Stimulated activated naive CD8-positive, alpha-beta T cell treated with anti-CD3 and anti-CD28 coated beads, Interleukin-15, amount 100 ng/mL, for 72 hours (primary cell): ENCODE measurements around the gene UBR3.

Experiments used
- ATAC-seq: fragments of 150-1000 bp; cut with Tn5 transposase; 2 replicates; pipeline ENCODE4 v1.10.0; 2021; ENCODE audit warnings: mild to moderate bottlenecking, moderate library complexity
- DNase-seq, 2 donors: peaks; one replicate each; pipeline ENCODE4 v3.0.0; 2021 to 2022
- H3K27ac Mint-ChIP-seq, 2 donors: one replicate each; pipeline ENCODE4 v1.8.0; 2022; ENCODE audit warnings: mild to moderate bottlenecking in 2 of 2, mixed read lengths in 2 of 2, moderate library complexity in 2 of 2
- H3K27me3 Mint-ChIP-seq: one replicate; pipeline ENCODE4 v1.8.0; 2022; ENCODE audit warnings: mixed read lengths
- H3K4me1 Mint-ChIP-seq: one replicate; pipeline ENCODE4 v1.8.0; 2022; ENCODE audit warnings: mild to moderate bottlenecking, mixed read lengths
- H3K4me3 Mint-ChIP-seq, 2 donors: one replicate each; pipeline ENCODE4 v1.8.0; 2022; ENCODE audit warnings: mild to moderate bottlenecking in 2 of 2, mixed read lengths in 2 of 2, moderate library complexity in 1 of 2
- H3K9me3 Mint-ChIP-seq, 2 donors: one replicate each; pipeline ENCODE4 v1.8.0; 2022; ENCODE audit warnings: mixed read lengths in 2 of 2

The UBR3 gene

DNA sequence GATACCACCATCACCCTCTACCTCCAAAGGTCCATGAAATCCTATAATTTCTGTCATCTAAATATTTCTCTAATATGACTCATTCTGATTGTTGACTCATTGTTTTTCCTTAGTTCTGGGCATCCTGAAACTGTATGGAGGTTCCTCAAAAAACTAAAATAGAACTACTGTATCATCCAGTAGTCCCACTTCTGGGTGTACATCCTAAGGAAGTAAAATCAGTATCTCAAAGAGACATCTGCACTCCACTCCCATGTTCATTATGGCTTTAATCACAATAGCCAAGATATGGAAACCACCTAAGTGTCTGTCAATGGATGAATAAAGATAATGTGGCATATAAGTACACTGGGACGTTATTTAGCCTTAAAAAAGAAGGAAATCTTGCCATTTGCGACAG lies 224.9 kb downstream of the UBR3 start:
- Mint-ChIP-seq H3K4me1 (no peaks in the 10 kb centered on the region), H3K9me3 (no peaks in the 10 kb centered on the region)

DNA sequence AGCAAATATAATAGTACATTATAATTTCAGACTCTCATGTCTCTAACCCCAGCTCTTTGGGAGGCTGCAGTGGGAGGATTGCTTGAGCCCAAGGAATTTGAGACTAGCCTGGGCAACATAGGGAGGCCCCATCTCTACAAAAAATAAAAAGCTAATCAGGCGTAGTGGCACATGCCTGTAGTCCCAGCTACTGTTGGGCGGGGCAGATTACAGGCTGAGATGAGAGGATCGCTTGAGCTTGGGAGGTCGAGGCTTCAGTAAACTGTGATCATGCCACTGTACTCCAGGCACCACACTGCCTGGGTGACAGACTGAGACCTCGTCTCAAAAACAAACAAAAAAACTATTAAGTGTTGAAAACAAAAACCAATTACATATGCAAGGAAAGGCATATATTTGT lies 227.7 kb downstream of the UBR3 start:
- H3K4me1 Mint-ChIP-seq = no peaks in the 10 kb centered on the region
- DNase-seq (no peak), ATAC-seq (no peak)
- no peaks in the 10 kb centered on the region for H3K9me3 Mint-ChIP-seq
- no peak overlapping the region for H3K4me3 Mint-ChIP-seq
- H3K27me3 Mint-ChIP-seq = no peaks in the 10 kb centered on the region
- no peak overlapping the region for H3K27ac Mint-ChIP-seq

More for the DNA sequence above, 224.9 kb downstream of the UBR3 start:
- Mint-ChIP-seq H3K4me3 (no peak overlapping the region), H3K27ac (no peak overlapping the region), H3K27me3 (no peaks in the 10 kb centered on the region)
- DNase-seq (no peak), ATAC-seq (no peak)

DNA sequence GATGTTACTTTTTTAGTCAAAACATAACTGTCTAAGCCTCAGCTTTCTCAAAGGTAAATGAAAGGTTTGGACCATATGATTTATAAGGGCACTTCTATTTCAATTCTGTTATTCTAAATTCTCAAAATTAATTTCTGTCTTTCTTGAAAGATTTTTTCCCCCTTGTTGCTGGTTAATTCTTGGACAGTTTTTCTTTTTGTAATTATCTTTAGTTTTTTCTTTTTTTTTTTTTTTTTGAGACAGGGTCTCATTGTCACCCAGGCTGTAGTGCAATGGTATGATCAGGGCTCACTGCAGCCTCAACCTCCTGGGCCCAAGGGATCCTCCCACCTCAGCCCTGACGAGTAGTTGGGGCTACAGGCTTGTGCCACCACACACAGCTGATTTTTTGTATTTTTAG lies 229.6 kb downstream of the UBR3 start:
- H3K27me3 Mint-ChIP-seq = no peaks in the 10 kb centered on the region
- DNase-seq = no peak
- no peak overlapping the region for H3K27ac Mint-ChIP-seq
- no peak for ATAC-seq
- no peak overlapping the region for H3K4me3 Mint-ChIP-seq
- H3K9me3 Mint-ChIP-seq = no peaks in the 10 kb centered on the region
- no peaks in the 10 kb centered on the region for H3K4me1 Mint-ChIP-seq

DNA sequence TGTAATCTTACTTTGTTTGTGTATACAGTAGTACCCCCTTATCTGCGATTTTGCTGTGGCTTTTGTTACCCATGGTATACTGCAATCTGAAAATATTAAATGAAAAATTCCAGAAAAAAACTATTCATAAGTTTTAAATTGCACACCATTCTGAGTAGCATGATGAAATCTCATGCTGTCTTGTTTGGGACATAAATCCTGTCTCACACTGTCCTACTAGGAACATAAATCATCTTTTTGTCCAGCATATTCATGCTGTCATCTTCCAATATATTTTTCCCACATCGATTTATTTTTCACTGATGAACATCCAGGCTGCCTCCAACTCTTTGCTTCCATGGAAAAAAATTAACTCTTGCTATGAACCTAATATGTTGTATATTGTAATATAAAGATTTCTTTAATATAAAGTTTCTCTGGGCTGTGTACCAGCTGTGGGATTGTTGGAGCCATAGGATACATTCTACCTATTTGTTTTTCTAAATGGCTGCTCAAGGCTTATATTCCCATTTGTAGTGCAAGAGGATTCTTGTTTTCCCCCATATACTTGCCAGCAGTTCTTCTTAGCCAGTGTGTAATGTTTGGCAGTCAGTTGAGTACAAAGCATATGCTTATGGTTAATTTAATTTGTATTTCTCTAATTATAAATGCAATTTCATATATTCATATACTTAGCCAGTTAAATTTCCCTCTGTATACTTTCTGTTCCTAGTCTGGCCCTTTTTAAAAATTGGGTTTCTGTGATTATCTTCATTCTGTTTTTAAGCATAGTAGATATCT lies 236.4 kb downstream of the UBR3 start:
- Mint-ChIP-seq H3K9me3 (peaks cover 0 to 10% of the 10 kb centered on the region in 2 donors), H3K4me3 (no peak overlapping the region), H3K27ac (no peak overlapping the region), H3K27me3 (no peaks in the 10 kb centered on the region), H3K4me1 (no peaks in the 10 kb centered on the region)
- ATAC-seq = no peak
- DNase-seq = no peak

DNA sequence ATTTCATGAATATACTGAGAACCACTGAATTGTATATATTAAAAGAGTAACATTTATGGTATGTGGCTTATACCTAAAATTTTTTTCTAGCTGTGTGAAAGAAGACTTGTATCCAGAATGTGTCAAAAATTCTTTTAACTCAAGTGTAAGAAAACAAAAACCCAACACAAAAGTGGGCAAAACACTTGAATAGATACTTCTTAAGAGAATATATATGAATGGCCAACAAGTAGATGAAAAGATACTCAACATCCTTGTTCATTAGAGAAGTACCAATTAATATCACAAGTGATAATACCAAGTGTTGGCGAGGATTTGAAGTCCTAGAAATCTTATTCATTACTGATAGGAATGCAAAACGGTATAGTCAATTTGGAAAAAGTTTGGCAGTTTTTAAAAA lies 243.5 kb downstream of the UBR3 start:
- Mint-ChIP-seq H3K27me3 (no peaks in the 10 kb centered on the region), H3K4me3 (no peak overlapping the region), H3K27ac (no peak overlapping the region), H3K9me3 (peaks cover 0 to 15% of the 10 kb centered on the region in 2 donors), H3K4me1 (no peaks in the 10 kb centered on the region)
- ATAC-seq (no peak), DNase-seq (no peak)

DNA sequence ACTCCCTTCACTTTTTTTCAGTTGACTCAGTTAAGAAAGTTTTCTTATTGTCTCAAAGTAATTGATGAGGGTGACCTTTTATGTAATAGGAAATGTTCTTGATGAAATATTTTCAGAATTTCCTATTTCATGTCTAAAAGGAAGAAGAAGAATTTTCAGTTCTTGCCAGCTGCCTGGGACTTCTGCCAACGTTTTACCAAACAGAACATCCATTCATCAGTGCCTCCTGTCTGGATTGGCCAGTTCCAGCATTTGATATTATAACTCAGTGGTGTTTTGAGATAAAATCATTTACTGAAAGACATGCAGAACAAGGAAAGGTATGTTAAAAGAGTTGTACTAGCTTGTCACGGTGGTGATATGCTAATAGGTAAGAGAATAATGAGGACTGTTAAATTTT lies 246.0 kb downstream of the UBR3 start:
- no peak overlapping the region for H3K27ac Mint-ChIP-seq
- ATAC-seq = no peak
- H3K9me3 Mint-ChIP-seq = peaks cover 0 to 8% of the 10 kb centered on the region in 2 donors
- no peak for DNase-seq
- no peak overlapping the region for H3K4me3 Mint-ChIP-seq
- no peaks in the 10 kb centered on the region for H3K4me1 Mint-ChIP-seq
- no peaks in the 10 kb centered on the region for H3K27me3 Mint-ChIP-seq

DNA sequence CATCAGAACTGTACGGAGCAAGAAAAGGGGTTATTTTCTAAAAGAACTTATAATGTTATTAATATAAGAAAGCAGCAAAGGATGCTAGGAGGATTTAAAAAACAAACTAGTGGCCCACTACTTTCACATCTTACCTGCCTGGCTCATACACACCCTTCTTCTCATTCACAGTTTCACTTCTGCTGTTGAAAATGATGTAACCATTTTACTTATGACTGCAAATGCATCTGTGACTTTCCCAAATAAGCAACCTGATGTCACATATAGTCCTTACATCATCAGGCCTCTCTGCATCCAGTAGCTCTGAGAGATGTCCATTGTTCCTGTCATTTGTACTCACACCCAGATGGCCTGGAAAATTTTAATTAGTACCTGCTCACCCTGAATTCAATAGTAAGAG lies 248.9 kb downstream of the UBR3 start:
- ATAC-seq = no peak
- Mint-ChIP-seq H3K27me3 (no peaks in the 10 kb centered on the region), H3K9me3 (peaks cover 0 to 2% of the 10 kb centered on the region in 2 donors), H3K4me1 (no peaks in the 10 kb centered on the region), H3K4me3 (no peak overlapping the region), H3K27ac (no peak overlapping the region)
- no peak for DNase-seq

DNA sequence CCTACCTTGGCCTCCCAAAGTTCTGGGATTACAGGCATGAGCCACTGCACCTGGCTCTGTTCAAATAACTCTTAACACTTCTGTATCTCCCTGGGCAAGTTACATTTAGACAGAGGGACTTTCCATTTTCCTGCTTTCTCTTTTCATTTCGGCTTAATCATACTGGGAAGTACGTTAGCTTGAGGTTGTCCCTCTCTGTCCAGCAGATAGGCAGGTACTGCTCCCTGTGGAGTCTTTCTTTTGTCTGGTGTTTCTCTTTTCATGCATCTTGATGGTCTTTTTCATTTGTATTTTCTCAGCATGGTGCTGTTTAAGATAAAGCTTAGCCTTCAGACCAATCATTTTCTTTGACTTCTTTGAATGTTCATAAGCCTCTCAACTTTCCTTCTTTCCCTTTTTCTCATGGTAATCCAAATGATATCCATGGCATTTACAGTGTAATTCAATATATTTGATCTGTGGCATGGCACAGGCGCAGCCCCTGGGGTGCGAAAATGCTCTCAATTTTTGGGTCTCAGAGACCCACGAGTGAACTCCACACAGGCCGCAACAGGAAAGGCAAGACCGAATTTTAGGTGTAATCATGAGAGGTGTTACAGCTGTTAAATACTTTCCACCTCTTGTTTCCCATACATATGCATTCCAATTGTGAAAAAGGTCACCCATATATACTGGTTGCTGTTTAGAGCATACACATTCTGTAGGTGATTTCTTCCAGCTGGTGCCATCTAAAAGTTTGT lies 250.7 kb downstream of the UBR3 start:
- Mint-ChIP-seq H3K9me3 (no peaks in the 10 kb centered on the region), H3K27ac (peak overlapping the region in 1 of 2 donors; percentile 43), H3K4me3 (no peak overlapping the region), H3K4me1 (no peaks in the 10 kb centered on the region), H3K27me3 (no peaks in the 10 kb centered on the region)
- ATAC-seq = no peak
- no peak for DNase-seq

DNA sequence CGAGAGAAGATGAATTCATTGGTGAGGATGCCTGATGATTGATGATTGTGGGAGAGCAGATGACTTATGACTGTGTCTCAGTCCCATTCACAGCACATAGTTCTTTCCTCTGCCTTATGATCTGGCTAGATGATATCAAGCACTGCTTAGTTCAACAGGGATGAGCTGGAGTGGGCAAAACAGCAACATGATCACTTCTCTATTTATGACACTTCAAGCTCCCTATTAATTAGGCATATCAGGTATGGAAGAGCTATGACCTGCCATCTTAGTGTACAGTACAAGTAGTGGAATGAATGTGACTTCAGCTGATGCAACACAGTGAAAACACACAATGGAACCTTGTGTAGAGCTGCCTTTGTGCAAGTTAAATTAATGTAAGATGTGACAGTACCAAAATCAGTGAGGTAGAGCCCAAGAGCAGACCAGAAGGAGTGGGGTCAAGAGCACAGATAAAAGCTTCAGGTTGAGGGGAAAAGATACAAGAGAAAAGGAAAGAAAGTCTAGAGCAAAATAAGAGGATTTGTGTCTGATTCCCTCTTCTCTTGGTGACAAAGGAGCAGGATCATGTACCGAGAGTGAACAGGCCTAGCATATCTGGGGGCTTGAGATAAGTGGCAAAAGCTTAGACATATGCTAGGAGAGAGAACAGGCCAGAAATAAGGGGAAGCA lies 257.7 kb downstream of the UBR3 start:
- no peak overlapping the region for H3K4me3 Mint-ChIP-seq
- H3K4me1 Mint-ChIP-seq = no peaks in the 10 kb centered on the region
- ATAC-seq = peak; percentile 78
- H3K27me3 Mint-ChIP-seq = no peaks in the 10 kb centered on the region
- H3K9me3 Mint-ChIP-seq = no peaks in the 10 kb centered on the region
- no peak overlapping the region for H3K27ac Mint-ChIP-seq
- DNase-seq = no peak

DNA sequence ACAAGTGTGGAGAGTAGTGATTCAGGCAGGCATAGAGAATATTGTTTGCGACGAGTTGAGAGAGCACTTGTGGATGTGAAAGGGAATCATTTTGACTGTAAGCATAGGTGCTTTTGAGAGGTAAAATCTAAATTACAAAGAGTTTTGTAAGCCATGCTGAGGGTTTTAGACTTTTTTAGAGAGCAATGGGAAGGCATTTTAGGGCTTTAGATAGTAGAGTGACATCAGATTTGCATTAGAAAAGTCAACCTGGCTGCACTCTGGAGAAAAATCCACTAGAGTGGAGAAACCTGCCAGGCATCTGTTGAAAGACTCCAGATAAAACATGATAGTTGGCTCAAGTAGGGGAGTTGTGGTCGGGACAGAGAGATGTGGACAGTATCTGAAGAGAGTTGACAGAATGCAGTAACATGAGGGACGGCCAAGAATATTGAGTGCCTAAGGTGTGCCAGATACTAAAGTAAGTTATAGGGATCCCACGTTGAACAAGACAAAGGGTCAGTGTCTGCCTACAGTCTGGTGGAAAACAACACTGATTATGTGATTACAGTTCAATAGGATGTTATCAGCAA lies 258.9 kb downstream of the UBR3 start:
- ATAC-seq = no peak
- no peak overlapping the region for H3K27ac Mint-ChIP-seq
- H3K4me3 Mint-ChIP-seq = no peak overlapping the region
- H3K27me3 Mint-ChIP-seq = no peaks in the 10 kb centered on the region
- no peak for DNase-seq
- no peaks in the 10 kb centered on the region for H3K4me1 Mint-ChIP-seq
- H3K9me3 Mint-ChIP-seq = peaks cover 0 to 5% of the 10 kb centered on the region in 2 donors

DNA sequence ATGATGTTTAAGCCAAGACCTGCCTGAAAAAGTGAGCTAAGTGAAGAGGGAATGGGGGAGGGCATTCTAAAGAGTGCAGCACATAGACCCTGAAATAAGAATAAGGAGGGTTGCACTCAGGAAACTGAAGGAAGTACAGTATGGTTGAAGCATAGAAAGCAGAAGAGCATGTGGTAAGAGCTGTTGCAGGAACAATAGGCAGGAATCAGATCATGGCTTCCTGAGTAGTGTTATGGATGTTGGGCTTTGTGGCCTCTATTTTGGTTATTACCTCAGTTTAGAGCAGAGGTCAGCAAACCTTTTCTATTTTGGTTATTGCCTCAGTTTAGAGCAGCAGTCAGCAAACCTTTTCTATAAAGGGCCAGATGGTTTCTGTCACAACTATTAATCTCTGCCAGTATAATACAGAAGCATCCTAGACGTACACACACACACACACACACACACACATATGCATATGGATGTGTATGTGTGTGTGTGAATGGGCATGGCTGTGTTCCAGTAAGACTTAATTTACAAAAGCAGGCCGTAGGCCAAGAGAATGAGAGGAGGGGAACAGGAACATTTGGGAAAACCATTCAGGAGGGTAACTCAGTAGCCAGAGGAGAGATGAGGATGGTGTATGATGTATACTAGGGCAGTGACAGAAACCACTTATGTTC lies 259.6 kb downstream of the UBR3 start:
- H3K27ac Mint-ChIP-seq = no peak overlapping the region
- no peak for ATAC-seq
- no peaks in the 10 kb centered on the region for H3K4me1 Mint-ChIP-seq
- H3K27me3 Mint-ChIP-seq = no peaks in the 10 kb centered on the region
- DNase-seq = no peak
- peaks cover 0 to 5% of the 10 kb centered on the region in 2 donors for H3K9me3 Mint-ChIP-seq
- H3K4me3 Mint-ChIP-seq = no peak overlapping the region

DNA sequence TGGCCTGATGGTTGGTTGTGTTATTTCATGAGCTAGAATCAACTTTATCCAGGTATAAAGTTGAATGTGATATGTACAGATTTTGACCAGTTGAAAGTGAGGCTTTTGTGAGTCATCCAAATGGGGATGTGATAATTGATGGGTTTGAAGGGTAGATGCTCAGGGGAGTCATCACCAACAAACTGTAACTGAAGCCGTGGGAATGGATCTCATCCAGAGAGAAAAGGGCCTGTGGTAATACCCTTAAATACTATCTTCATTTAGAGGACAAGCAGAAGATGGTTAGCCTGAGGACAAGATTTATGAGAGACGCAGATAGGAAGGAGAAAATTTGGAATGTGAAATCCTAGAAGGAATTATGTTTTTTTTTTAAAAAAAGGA lies 260.1 kb downstream of the UBR3 start:
- no peak for DNase-seq
- no peak for ATAC-seq
- H3K27me3 Mint-ChIP-seq = no peaks in the 10 kb centered on the region
- H3K9me3 Mint-ChIP-seq = peaks cover 3 to 5% of the 10 kb centered on the region in 2 donors
- no peak overlapping the region for H3K27ac Mint-ChIP-seq
- H3K4me1 Mint-ChIP-seq = no peaks in the 10 kb centered on the region
- no peak overlapping the region for H3K4me3 Mint-ChIP-seq

DNA sequence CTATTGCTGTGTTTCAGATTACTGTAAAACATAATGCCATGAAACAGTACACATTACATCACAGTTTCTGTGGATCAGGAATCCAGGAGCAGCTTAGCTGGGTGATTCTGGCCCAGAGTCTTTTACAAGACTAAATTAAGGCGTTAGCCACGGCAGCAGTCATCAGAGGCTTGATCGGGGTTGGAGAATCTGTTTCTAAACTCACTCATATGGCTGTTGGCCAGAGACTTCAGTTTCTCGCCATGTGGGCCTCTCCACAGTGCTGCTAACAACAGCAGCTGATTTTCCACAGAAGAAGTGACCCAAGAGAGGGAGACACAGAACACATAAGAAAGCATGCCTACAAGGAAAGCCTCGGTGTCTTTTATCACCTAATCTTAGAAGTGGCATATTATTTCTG lies 261.5 kb downstream of the UBR3 start:
- H3K4me1 Mint-ChIP-seq = no peaks in the 10 kb centered on the region
- ATAC-seq (no peak), DNase-seq (no peak)
- no peak overlapping the region for H3K4me3 Mint-ChIP-seq
- no peaks in the 10 kb centered on the region for H3K27me3 Mint-ChIP-seq
- H3K27ac Mint-ChIP-seq = no peak overlapping the region
- H3K9me3 Mint-ChIP-seq = peaks cover 5 to 15% of the 10 kb centered on the region in 2 donors

DNA sequence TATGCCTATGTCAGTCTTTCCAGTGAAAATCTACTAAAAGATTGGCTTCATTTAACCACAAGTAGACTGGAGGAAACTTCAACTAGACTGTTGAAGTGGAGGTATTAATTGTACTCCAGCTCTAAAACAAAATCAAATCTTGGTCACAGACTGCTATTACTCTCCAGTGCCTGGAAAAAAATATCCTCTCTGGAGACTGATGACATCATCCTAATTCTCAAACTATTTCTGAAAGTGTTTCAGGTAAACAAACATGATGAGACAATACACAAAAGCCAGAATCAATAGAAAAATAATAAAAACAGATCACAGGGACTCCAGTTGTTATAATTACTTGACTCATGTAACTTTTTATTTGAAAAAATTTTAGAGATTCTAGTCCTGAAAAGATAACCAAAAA lies 263.0 kb downstream of the UBR3 start:
- no peak for DNase-seq
- ATAC-seq = no peak
- H3K4me1 Mint-ChIP-seq = no peaks in the 10 kb centered on the region
- peaks cover 5 to 15% of the 10 kb centered on the region in 2 donors for H3K9me3 Mint-ChIP-seq
- H3K27me3 Mint-ChIP-seq = no peaks in the 10 kb centered on the region
- H3K4me3 Mint-ChIP-seq = no peak overlapping the region
- no peak overlapping the region for H3K27ac Mint-ChIP-seq

DNA sequence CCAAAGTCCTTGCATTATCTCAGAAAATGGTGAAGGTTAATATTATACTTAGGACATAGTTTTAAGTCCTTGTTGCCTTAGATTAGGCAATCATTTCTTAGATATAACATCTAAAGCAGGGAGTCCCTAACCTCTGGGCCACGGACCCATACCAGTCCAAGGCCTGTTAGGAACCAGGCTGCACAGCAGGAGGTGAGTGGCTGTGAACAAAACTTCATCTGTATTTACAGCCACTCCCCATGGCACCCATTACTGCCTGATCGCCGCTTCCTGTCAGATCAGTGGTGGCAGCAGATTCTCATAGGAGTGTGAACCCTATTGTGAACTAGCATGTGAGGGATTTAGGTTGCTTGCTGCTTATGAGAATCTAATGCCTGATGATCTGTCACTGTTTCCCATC lies 264.2 kb downstream of the UBR3 start:
- Mint-ChIP-seq H3K27ac (no peak overlapping the region), H3K4me3 (no peak overlapping the region), H3K9me3 (peaks cover 5 to 15% of the 10 kb centered on the region in 2 donors), H3K4me1 (no peaks in the 10 kb centered on the region), H3K27me3 (no peaks in the 10 kb centered on the region)
- ATAC-seq = no peak
- DNase-seq = no peak
